Measurements from ENCODE around the gene MGMT.

The MGMT gene

GRCh38 chr10:129718548-129719414 is 251.7 kb downstream of the MGMT start:
- no peak for DNase-seq

DNA sequence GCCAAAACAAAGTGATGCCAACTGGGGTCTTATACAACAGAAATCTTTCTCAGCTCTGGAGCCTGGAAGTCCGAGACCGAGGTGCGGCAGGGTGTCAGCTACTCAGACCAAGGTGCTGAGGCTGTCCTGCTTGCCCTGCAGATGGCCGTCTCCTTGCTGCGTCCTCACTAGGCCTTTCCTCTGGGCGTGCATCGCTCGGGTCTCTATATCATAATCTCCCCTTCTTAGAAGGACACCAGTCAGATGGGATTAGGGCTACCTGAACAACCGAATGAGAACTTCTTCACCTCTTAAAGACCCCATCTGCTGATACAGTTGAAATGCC is 252.3 kb downstream of the MGMT start:
- no peak for DNase-seq

- no peak for DNase-seq
Measured at GRCh38 chr10:129719889-129720590, 253.0 kb downstream of the MGMT start.

DNA sequence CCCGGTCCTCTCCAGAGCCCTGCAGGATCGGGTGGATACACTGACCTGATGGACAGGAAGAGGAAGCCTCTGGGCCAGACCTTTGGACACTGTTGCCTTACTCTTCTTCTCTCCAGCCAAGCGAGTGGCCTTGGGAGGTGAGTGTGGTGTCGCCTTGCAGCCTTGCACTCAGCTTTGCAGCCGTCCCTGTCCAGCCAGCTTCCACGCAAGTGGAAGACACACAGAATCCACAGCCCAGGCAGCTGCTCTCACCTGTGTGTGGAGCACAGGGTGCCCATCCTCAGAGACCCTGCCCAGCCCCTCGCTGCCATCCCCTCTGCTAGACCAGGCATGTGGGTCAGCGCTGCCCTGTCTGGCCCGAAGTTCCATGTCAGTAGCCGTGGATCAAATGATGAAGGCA is 258.0 kb downstream of the MGMT start:
- DNase-seq, result no peak

- DNase-seq, result no peak
Measured at GRCh38 chr10:129725482-129725881, 258.4 kb downstream of the MGMT start.

- no peak for DNase-seq
Measured at GRCh38 chr10:129725890-129726631, 259.0 kb downstream of the MGMT start.

DNA sequence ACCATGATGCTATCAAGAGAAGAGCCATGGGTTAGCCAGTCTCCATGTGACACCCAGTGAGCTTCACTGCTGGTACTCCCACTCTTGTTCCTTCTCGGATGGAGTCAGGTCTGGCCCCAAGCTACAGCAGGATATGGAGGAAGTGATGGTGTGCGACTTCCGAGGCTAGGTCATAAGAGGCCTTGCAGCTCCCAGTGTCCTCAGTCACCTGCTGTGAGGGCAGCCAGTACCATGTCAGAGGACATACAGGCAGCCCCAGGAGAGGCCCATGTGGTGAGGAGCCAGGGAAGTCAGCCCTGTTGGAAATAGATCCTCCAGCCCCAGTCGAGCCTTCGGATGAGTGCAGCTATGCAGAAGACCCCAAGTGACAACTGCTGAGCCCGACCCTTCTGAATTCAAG is 260.0 kb downstream of the MGMT start:
- no peak for DNase-seq

GRCh38 chr10:129727495-129727894 is 260.5 kb downstream of the MGMT start:
- no peak for DNase-seq

DNA sequence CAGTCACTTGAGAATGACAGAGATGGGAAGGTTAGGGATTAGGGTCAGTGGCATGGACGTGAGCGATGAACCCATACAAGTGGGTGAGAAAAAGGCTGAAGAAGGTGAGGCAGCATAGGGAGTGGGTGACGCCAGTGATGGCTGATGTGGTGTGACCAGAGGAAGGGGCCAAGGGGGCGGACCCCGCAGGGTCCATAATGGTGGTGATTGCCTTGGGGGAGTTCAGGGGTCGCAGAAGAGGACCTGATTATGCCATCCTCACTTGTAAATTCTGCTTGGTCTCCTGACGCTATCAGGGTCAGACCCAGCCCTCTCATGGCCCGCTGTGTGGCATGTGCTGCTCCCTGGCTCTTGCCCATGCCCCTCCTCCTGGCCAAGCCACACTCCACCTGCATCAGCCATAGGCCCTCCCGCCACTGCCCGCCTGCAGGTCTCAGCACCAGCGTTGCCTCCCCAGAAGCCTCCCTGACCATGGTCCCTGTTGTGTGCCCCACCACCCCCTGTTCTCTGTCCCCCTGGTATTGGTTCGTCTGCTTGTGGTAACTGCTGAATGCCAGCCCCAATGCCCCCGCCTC is 261.3 kb downstream of the MGMT start:
- DNase-seq, result no peak

GRCh38 chr10:129728905-129729795 is 262.1 kb downstream of the MGMT start:
- DNase-seq, result no peak

GRCh38 chr10:129730272-129730992 is 263.4 kb downstream of the MGMT start:
- DNase-seq, result no peak

DNA sequence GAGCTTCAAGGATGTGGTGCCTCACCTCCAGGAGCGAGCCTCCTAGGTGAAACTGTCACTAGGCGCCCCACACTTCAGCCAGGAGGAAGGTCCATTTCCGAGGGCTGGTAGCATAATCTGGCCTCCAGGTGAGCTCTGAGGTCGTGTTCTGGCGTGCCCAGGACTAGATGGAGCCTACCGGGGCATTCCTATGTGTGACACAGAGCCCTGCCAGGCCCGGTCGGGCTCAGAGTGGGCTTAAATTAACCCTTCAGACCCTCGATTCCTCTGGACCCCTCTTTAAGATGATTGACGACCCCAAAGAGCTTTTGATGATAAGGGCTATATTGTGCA is 263.9 kb downstream of the MGMT start:
- no peak for DNase-seq

GRCh38 chr10:129740532-129741279 is 273.7 kb downstream of the MGMT start:
- no peak for DNase-seq

GRCh38 chr10:129741280-129741977 is 274.4 kb downstream of the MGMT start:
- DNase-seq, result no peak

DNA sequence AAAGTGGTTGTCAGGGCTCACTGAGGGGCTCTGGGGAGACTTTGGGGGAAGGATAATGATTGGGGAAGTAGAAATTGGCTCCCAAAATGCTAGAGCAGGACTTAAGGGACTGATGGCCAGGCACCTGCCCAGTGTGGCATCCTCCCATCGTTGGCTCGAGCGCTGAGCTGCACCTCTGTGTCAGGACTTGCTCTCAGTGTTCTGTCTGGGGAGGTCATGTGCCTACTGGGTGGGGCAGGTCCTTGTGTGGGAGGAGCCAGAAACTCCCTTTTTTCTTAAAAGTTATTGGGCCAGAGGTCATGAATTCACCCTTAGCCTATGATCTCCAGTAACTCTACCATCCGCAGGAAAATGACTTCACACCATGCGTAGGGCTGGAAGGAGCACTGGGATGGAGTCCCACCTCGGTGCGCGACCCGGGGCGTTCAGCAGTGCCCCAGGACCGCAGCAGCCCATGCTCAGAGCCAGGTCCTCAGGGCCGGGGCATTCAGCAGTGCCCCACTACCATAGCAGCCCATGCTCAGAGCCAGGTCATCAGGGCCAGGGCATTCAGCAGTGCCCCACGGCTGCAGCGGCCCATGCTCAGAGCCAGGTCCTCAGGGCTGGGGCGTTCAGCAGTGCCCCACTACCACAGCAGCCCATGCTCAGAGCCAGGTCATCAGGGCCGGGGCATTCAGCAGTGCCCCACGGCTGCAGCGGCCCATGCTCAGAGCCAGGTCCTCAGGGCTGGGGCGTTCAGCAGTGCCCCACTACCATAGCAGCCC is 275.1 kb downstream of the MGMT start:
- no peak for DNase-seq

- no peak for DNase-seq
Measured at GRCh38 chr10:129742742-129743550, 275.9 kb downstream of the MGMT start.

- DNase-seq, result no peak
Measured at GRCh38 chr10:129743738-129744133, 276.7 kb downstream of the MGMT start.

Measured in NCI-H2081 (cell line).